OCI-LY1 (cell line): ENCODE results near the gene ANKFY1.
A peak's percentile ranks its signal among the peaks of the same experiment; 100 is the strongest.

Experiments used
- H2AFZ ChIP-seq: fragments of 200-600 bp; sonication (generic), shearing (Covaris generic); 2 replicates; pipeline ENCODE4 v1.6.0; 2014; ENCODE audit warnings: antibody characterized with exemption, mild to moderate bottlenecking, low read length
- H3F3A ChIP-seq: fragments of 200-600 bp; sonication (generic), shearing (Covaris generic); 2 replicates; pipeline ENCODE4 v1.6.0; 2014; ENCODE audit warnings: mild to moderate bottlenecking, antibody characterized with exemption, low read length, moderate library complexity; ENCODE audit not compliant: insufficient read depth
- H3K27ac ChIP-seq: fragments of 200-600 bp; sonication (generic); 2 replicates; pipeline ENCODE4 v1.5.1; 2014; ENCODE audit warnings: low read length, mixed run types, mild to moderate bottlenecking, low read depth; ENCODE audit not compliant: poor library complexity, severe bottlenecking
- H3K27me3 ChIP-seq: fragments of 200-600 bp; sonication (generic); 2 replicates; pipeline ENCODE4 v1.6.0; 2014; ENCODE audit warnings: antibody characterized with exemption, mild to moderate bottlenecking, low read length, moderate library complexity; ENCODE audit not compliant: insufficient read depth
- H3K36me3 ChIP-seq: fragments of 200-600 bp; sonication (generic); 2 replicates; pipeline ENCODE4 v1.6.1; 2014; ENCODE audit warnings: mild to moderate bottlenecking, antibody characterized with exemption, low read length, moderate library complexity, mixed read lengths; ENCODE audit not compliant: insufficient read depth
- H3K4me1 ChIP-seq: fragments of 200-600 bp; sonication (generic); 2 replicates; pipeline ENCODE4 v1.5.1; 2014; ENCODE audit warnings: mild to moderate bottlenecking, low read length, moderate library complexity; ENCODE audit not compliant: insufficient read depth, severe bottlenecking
- H3K4me2 ChIP-seq: fragments of 200-600 bp; sonication (generic), shearing (Covaris generic); 2 replicates; pipeline ENCODE4 v1.6.1; 2014; ENCODE audit warnings: low read length
- H3K4me3 ChIP-seq: fragments of 200-600 bp; sonication (generic); 2 replicates; pipeline ENCODE4 v1.5.1; 2014; ENCODE audit warnings: low read length, low read depth, mild to moderate bottlenecking, mixed read lengths; ENCODE audit not compliant: poor library complexity, severe bottlenecking
- H3K79me2 ChIP-seq: fragments of 200-600 bp; shearing (Covaris generic); 2 replicates; pipeline ENCODE4 v1.6.1; 2016; ENCODE audit warnings: mixed run types, low read length, mixed read lengths; ENCODE audit not compliant: insufficient read depth
- H3K9ac ChIP-seq: fragments of 200-600 bp; sonication (generic), shearing (Covaris generic); 2 replicates; pipeline ENCODE4 v1.6.1; 2014; ENCODE audit warnings: mild to moderate bottlenecking, low read length, mixed read lengths
- H3K9me2 ChIP-seq: fragments of 200-600 bp; sonication (generic), shearing (Covaris generic); 2 replicates; pipeline ENCODE4 v1.6.1; 2014; ENCODE audit warnings: low read depth, mild to moderate bottlenecking, low read length, mixed read lengths
- H3K9me3 ChIP-seq: fragments of 200-600 bp; shearing (Covaris generic); 2 replicates; pipeline ENCODE4 v1.6.1; 2014; ENCODE audit warnings: low read length, mixed read lengths
- H4K20me1 ChIP-seq: fragments of 200-600 bp; sonication (generic), shearing (Covaris generic); 2 replicates; pipeline ENCODE4 v1.6.0; 2016; ENCODE audit warnings: mild to moderate bottlenecking, low read length; ENCODE audit not compliant: insufficient read depth
- CTCF ChIP-seq: fragments of 200-600 bp; sonication (generic), shearing (Covaris generic); IDR thresholded peaks from 2 replicates; pipeline ENCODE4 v1.5.1; 2017; ENCODE audit warnings: mild to moderate bottlenecking, antibody characterized with exemption, low read length, moderate library complexity, mixed read lengths
- EZH2 ChIP-seq: fragments of 200-600 bp; sonication (generic), shearing (Covaris generic); IDR thresholded peaks from 2 replicates; pipeline ENCODE4 v1.8.0; 2017; ENCODE audit warnings: borderline replicate concordance, mixed run types, mild to moderate bottlenecking, antibody characterized with exemption, low read length, moderate library complexity, mixed read lengths

Gene ANKFY1

GRCh38 chr17:4301066-4301465, 37.3 kb upstream of the ANKFY1 start:
- Histone ChIP-seq H3K36me3 (peaks cover 75% of the 10 kb centered on the region), H3K4me2 (no peak overlapping the region), H3K27ac (no peak overlapping the region), H3K4me3 (no peak overlapping the region), H3F3A (no peaks in the 10 kb centered on the region; the same call in 1 of the 2 replicates), H3K27me3 (no peaks in the 10 kb centered on the region), H2AFZ (no peak overlapping the region), H3K9me2 (no peaks in the 10 kb centered on the region), H4K20me1 (peaks cover 6% of the 10 kb centered on the region; the same call in 1 of the 2 replicates), H3K9ac (no peak overlapping the region), H3K79me2 (peaks cover 55% of the 10 kb centered on the region), H3K9me3 (no peaks in the 10 kb centered on the region), H3K4me1 (peaks cover 23% of the 10 kb centered on the region)
- no peak for TF ChIP-seq CTCF
- no peak for TF ChIP-seq EZH2

- Histone ChIP-seq H3K4me2 (no peak overlapping the region), H3K27ac (peak overlapping the region; percentile 12), H4K20me1 (no peaks in the 10 kb centered on the region), H3K79me2 (peaks cover 38% of the 10 kb centered on the region), H3K4me1 (peaks cover 23% of the 10 kb centered on the region), H3K27me3 (no peaks in the 10 kb centered on the region), H3K4me3 (no peak overlapping the region), H3K9me3 (no peaks in the 10 kb centered on the region), H3F3A (no peaks in the 10 kb centered on the region), H3K36me3 (peaks cover 76% of the 10 kb centered on the region), H3K9ac (no peak overlapping the region), H3K9me2 (no peaks in the 10 kb centered on the region), H2AFZ (no peak overlapping the region)
- no peak for TF ChIP-seq EZH2
- TF ChIP-seq CTCF: no peak
These were observed 33.6 kb upstream of the ANKFY1 start for GRCh38 chr17:4297351-4297750.

DNA sequence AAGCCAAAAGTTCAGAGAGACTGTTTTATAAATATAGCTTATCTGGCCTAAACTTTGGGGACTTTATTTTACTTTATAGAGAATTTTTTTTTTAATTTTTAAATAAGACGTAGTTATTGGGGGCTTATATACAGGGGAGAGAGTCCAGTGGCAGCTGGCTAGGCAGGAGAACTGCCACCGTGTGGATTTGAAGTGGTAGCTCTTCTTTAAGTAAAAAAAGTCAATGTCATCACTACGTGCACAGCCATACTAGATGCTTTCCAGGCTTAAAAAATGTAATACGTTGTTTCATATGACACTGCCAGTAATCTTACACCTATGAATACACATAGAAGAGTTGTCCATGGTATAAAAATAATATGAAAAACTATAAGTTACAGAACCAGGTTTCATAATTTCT, 31.9 kb upstream of the ANKFY1 start:
- H3F3A ChIP-seq: no peaks in the 10 kb centered on the region
- H2AFZ ChIP-seq: no peak overlapping the region
- H3K9me2 ChIP-seq: no peaks in the 10 kb centered on the region
- peaks cover 25% of the 10 kb centered on the region; the same call in 1 of the 2 replicates for H3K79me2 ChIP-seq
- H4K20me1 ChIP-seq: no peaks in the 10 kb centered on the region
- TF ChIP-seq CTCF: no peak
- TF ChIP-seq EZH2: no peak
- H3K4me1 ChIP-seq: peaks cover 23% of the 10 kb centered on the region
- H3K27ac ChIP-seq: no peak overlapping the region
- H3K4me2 ChIP-seq: no peak overlapping the region
- H3K9me3 ChIP-seq: no peaks in the 10 kb centered on the region
- H3K36me3 ChIP-seq: peaks cover 78% of the 10 kb centered on the region
- H3K4me3 ChIP-seq: no peak overlapping the region
- H3K27me3 ChIP-seq: no peaks in the 10 kb centered on the region
- H3K9ac ChIP-seq: no peak overlapping the region
